HG03045 (cell line): ENCODE results near the gene CEP131.

Source experiments
- ATAC-seq: cut with Tn5 transposase; IDR thresholded peaks from one replicate; pipeline ENCODE4 v1.9.1; 2021; ENCODE audit warnings: mild to moderate bottlenecking, moderate library complexity; ENCODE audit not compliant: unreplicated experiment

The CEP131 gene

DNA sequence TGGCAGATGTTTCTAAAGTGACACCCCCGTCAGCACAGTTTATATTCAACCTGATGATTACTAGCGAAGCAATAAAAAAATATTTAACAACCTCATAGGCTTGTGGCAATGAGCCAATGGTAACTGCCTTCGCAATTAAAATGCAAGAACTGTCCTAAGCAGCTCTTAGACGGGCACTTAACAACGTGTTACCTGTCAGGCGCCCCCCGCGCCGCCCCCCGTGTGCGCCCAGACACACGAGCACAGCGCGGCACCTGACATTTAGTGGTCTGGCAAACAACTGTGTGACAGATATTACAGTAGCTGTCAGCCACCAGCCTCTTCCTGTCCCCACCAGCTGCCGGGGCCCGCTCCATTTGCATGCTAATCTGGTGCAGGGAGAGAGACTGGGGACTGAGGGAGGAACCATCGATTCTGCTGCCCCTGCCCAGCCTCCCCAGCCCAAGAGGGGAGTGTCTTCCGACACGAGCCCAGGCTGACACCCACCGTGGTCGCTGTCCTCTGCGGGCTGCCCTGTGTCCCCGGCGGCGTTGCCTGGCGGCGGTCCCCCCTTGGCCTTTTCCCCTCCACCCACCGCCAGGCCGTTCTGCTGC lies 29.0 kb upstream of the CEP131 start:
- ATAC-seq, result no peak

- ATAC-seq, result no peak
Measured at GRCh38 chr17:81251094-81251708, 28.4 kb upstream of the CEP131 start.

- ATAC-seq, result no peak
Measured at GRCh38 chr17:81250286-81251093, 27.7 kb upstream of the CEP131 start.

- ATAC-seq, result no peak
Measured at GRCh38 chr17:81249223-81250040, 26.7 kb upstream of the CEP131 start.

GRCh38 chr17:81248649-81249048 lies 25.9 kb upstream of the CEP131 start:
- no peak for ATAC-seq

DNA sequence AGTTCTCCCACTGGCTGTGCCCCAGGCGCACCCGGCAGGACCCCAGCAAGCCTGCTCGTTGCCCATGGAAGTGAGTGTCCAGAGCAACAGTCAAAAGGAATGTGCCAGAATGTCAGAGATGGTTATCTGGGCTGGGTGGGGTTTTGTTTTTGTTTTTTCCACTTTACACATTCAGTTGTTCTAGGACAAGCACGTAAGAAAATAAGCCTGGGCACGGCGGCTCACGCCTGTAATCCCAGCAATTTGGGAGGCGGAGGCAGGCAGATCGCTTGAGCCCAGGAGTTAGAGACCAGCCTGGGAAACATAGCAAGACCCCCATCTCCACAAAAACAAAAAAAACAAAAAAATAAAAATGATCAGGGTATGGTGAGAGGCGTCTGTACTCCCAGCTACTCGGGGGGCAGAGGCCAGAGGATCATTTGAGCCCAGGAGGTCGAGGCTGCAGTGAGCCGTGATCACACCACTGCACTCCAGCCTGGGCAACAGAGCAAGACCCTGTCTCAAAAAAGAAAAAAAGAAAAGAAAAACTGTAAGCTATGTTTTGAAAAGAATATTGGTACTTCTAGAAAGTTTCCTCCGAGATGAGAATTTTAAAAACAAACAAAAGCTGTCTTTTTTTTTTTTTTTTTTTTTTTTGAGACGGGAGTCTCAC lies 24.7 kb upstream of the CEP131 start:
- no peak for ATAC-seq

GRCh38 chr17:81246679-81247338 lies 24.0 kb upstream of the CEP131 start:
- no peak for ATAC-seq

DNA sequence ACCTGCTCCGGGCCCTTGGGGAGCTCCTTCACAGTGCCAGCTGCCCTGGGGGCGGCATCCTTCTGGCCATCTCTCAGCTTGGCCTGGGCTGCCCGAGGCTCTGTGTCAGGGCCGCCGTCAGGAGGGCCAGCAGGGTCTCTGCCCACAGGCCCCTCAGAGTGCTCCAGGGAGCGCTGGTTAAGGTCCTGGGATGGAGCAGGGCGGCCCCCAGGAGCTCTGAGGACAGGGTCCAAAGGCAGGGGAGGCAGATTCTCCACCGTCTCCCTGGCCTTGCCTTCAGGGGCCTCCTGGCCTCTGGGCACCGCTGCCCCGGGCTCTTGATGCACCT lies 23.5 kb upstream of the CEP131 start:
- ATAC-seq, result no peak

DNA sequence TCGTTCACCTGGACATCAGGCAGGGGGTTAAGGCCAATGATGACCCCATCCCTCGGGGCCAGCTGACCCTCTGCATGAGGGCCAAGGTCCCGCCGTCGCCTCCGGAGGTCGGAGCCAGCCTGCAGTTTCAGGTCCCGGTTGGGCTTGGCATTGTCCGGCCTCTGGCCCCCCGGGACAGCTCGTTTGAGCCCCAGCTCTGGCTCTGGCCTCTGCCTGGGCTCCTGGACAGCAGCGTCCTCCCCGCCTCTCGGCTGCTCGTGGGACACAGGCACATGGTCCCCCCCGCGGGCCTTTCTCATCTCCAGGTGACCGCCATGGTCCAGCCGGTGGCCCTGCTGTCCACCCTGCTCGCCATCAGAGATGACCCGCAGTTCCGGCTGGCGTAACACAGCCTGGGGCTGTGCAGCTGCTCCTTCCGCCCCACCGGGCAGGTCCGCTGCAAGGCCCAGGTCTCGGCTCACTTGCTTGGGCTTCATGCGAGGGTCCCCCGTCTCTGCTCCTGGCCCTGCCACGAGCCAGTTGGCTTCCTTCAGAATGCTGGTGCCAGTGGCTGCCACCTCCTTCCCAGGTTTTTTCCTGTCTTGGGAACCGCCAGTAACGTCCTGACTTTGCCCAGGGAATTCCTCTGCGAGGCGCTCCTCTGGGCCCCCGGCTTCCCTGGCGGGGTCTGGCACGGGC lies 23.0 kb upstream of the CEP131 start:
- no peak for ATAC-seq

- no peak for ATAC-seq
Measured at GRCh38 chr17:81245024-81245664, 22.4 kb upstream of the CEP131 start.

DNA sequence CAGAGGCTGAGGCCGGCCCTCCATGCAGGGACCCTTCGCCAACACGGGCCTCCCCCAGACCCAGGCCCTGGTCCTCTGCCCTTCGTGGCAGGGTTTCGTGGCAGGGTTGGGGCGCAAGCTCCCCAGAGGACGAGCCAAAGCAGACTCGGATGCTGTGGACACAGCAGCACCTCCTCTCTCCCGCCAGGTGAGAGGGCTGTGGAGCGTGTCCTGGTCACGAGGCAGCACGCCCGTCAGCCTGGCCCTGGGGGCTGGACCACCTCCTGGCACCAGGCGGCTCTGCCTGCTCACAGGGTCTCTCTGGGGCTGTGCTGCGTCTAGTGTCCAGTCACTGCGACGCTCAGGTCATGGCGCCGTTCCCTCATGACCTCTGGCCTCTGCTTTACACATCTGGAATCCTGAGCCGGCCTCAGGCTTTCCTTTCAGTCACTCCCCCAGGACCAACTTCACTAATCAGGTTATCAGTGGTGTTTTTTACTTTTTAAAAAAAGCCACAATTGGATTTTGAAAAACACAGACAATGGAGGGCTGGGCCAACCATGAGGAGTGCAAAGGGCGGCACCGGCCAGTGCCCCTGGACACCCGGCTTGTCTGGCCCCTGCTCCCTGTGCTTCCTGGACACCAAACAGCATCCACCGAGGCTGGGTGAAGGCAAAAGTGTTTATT lies 21.7 kb upstream of the CEP131 start:
- ATAC-seq, result no peak

DNA sequence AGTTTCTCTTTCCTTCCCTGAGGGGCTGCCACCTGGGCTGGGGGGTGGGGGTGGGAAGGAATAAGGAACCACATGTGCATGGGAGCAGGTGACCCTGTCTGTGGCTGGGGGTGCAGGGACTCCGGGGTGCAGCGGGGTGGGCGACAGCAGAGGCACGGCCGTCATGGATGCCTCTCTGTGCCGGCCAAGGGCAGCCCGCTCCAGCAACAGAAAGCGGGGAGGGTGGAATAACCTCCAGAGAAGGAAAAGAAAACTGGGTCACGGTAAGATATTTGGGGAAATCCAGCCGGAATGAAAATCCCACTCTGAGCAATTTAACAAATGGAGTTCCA lies 20.5 kb upstream of the CEP131 start:
- no peak for ATAC-seq

DNA sequence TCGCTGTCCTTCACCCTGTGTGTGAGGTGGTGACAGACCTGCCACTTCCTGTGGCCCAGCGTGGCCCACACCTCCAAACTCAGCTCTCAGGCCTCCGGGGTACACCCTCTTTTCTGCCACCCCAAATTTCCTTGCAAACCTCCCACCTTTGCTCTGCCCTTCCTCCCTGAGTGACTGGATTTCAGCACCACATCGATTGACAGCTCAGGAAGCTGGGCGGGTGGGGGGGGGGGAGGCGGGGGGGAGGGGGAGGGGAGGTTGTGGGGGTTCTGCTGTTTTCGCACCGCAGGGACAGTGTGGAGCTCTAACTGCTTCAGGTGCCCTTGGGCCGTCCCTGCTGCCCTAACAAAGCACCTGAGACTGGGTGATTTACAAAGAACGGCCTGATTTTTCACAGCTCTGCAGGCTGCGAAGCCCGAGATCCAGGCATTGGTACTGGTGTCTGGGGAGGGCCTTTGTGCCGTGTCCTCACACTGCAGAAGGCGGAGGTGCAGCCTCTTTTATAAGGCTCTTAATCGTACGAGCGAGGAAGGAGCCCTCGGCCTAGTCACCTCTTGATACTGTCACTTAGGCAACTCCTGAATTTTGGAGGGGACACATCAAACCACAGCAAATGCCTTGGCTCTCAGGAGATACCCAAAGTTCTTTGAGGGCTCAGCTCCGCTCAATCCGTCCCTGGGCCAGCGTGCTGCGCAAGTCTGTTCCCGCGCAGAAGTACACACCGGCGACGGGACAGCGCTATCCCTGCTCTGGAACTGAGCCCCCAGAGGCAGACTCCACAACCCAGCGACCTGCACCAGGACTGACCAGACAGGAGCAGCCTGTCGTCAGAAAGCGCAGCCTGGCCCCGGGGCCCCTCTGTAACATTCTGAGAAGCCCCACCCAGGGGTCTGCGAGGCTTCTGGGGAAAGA lies 19.9 kb upstream of the CEP131 start:
- ATAC-seq, result no peak

DNA sequence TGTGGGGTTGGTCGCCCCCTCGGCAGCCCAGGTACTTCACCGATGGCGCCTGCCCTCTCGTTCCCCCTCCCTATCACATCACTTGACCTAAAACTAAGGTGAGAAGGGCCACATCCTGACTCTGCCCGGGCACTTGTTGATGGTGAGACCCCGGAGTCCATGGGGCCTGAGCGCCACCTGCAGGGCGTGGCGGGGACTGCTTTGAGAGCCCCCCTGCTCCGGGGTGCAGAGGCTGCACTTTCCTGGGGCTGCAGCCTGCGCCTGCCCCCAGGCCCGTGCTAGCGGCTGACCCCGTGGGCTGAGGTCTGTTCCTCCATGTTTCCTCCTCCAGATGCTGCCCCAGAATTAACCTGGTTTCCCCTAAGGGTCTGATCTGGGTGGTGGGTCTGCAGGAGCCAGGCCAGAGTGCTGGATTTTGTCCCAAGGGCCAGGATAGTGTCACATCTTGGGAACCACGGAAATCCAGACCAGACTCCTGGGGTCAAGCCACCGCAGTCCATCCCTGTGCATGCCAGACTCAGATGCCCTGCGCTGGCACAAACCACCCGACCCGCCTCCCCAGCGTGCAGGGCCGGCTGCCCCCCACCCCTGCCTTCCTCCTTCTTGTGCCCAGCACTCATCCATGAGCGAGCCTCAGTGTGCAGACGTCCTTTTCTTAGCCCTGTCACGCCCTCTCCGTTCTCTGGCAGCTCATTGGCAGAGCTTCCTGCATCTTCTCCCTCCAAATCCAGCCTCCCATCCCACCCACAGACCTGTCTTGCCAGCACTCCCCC lies 19.1 kb upstream of the CEP131 start:
- no peak for ATAC-seq

DNA sequence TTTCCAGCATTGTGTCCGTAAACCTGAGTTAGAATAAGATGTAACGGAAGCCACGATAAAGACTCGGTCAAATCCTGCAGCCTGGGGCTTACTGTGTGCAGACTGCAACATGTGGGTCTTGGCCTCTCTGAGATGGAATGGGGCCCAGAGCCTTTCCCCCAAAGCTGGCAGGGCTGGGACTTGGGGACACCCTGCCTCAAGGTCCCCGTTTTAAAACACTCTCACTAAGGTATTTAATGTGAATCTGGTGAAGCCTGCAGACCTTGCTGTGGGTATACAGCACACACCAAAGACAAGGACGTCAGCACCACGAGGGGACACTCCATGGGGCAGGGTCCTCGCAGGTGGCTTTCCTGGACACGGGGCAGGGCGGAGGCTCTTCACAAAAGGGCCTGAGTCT lies 18.4 kb upstream of the CEP131 start:
- ATAC-seq, result no peak

GRCh38 chr17:81240761-81241160 lies 18.0 kb upstream of the CEP131 start:
- ATAC-seq, result no peak
